Activated CD8-positive, alpha-beta memory T cell treated with anti-CD3 and anti-CD28 coated beads for 48 hours (primary cell): Measurements from ENCODE around the gene MCOLN3.
"Not testable (repeated sequence)": the region's sequence is repeated elsewhere in the genome, so short reads cannot be mapped to it uniquely, and the experiment has no call there.

Source experiments
- DNase-seq, 3 experiments: peaks; one replicate each; pipeline ENCODE4 v3.0.0-alpha.2; 2020; ENCODE audit warnings: low read depth in 2 of 3, low spot score in 2 of 3

The MCOLN3 gene

DNA sequence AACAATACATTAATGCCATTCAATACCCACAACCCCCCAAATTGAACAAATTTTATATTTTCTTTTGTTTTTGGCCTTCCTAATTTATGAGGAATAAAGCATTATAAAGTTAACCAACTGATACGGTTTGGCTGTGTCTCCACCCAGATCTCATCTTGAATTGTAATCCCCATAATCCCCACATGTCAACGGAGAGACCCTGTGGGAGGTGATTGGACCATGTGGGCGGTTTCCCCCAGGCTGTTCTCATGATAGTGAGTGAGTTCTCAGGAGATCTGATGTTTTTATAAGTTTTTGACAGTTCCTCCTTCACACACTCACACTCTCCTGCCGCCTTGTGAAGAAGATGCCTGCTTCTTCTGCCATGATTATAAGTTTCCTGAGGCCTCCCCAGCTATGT, 6.4 kb upstream of the MCOLN3 start:
- DNase-seq, result no peak

DNA sequence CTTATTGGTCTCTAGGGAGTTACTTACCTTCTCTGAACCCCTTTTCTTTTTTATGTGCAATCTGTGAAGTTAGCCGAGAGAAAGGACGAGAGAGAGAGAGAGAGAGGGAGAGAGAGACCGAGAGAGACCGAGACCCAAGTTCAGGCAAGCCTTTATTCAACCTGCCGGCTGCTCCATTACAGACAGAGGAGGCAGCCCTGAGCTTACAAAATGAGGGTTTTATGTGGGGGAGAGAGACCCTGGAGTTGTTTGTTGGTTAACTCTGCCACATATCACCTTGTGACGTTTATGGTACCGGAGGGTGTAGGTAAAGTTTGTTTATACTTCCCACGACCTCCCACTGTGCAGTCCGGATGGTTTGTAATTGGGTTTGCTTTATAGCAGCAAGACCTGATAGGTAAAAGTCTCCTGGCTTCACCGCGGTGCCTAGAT, 1.5 kb upstream of the MCOLN3 start:
- DNase-seq, result no peak

DNA sequence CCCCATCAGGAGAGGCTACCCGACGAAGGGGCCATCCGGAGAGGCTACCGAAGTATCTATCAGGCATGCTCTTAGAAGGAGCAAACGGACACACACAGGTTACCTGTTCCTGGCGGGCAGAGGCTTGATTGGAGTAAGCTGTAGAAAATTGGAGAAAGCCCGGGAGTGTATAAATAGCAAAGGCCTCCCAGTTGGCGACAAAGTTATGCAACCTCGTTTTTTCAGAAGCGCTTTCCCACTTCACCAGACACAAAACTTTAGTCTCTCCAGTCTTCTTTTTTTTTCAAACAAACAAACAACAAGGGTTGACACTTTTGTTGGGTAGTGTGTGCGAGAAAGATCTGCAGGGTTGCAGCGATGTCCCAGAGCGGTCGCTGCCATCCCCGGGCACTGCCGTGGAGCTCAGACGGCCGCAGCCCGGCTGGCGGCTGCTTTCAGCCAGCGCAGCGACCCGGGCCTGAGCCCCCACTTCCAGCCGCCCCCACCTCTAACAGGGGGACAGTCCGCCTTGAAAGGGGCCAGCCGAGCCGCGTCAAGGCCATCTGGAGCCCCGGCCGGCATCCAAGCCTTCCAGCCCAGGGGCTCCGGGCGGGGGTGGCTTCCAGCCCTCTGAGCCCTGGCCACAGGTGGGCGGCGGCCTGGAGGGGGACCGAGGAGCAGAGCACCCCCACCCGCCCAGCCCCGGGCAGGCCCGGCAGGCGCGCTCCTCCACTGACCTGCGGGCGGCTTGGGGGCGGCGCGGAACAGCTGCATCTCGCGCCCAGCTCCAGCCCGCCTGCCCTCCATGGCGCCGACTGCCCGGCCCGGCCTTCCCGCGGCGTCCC, 616 bp downstream of the MCOLN3 start:
- DNase-seq, result no peak

DNA sequence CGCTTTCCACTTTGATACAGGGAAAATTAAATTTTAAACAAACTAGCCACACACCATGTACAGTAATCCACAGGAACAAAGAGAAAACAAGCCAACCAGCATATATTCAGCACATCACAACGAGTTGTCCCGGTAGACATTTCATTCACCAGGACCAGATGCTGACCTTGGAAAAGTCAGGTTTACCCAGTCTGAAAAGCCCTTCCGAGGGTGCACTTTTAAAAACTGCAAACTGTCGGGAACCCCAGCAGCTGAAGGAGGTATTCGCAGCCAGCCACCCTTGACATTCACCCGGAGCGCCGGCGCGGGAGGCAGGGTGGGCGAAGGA, 1.2 kb downstream of the MCOLN3 start:
- DNase-seq, result no peak

DNA sequence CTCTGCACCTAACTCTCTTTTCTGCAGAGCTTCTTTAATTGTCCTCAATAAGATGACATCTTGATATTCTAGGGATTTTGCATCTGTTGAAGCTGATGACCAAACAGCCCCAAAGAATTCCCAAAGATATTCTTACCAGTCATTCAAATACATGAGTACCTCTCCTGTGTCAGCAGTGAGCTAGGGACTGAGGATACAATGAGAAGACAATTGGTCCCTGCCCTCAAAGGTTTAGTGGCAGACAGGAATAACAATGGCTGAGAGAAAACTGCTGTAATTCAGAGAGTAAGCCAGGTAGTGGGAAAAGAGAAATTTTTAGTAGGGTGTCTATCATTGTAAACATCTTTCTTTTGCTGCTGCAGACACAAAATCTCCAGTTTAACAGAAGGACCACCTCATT, 5.9 kb downstream of the MCOLN3 start:
- DNase-seq, result no peak

DNA sequence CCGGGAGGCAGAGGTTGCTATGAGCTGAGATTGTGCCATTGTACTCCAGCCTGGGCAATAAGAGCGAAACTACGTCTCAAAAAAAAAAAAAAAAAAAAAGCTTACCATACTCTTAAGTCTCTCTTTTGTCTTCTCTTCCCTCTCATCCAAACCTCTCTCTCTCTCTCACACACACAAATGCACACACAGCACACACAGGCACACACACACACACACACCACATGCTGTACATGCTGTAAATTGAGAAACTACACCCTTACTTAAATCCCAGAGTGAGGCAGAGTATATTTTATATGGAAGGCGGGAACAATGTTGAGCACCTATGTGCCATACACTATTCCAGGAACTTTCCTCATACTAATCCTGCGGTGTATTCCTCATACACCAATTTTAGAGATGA, 6.5 kb downstream of the MCOLN3 start:
- DNase-seq, result no peak

DNA sequence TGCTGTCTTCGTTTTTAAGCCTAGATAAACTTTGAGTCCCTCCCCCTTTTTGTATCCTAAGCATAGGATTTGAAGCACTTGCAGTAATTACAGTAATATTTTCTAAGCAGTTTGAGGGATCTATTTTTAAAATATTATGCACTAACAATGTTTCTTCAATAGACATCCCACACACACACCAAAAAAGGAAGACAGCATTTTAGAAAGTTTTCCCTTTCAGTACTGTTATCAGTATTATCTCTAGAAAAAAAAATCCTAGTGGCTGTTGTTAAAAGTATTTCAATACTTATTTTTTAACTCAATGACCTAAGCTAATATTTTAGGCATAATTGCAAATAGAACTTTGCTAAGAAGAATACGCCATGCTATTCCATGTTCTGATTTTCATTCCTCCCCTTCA, 15.1 kb downstream of the MCOLN3 start:
- no peak for DNase-seq

DNA sequence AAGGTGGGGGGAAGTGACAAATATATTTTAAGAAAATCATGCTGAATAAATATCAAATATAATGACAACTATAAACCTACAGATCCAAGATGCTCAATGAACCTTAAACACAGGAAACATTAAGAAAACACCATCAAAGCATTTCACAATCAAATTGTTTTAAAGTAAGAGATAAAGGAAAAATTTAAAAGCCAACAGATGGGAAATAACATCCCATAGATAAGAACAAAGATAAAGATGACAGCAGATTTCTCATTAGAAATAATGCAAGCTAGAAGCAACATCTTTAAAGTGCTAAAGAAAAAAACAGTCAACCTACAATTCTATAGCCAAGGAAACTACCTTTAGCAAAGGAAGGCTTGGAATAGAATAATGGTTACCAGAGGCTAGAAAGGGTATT, 17.8 kb downstream of the MCOLN3 start:
- DNase-seq, result no peak

DNA sequence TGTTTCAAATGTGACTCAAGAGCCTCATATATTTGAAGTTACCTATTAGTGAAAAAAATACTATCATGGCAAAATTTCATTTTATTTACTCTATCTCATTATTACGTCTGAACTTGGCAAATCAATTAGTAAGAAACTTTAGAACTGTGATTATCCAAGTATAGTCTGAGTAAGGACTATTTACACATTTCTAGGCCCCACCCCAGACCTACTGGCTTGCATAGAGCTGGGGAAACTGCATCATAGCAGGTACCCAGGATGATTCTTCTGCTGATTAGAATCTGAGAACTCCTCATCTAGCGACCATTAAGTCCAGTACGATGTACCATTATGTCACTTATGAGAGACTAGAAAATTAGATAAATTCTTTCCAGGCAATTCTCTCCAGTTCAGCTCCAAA, 20.1 kb downstream of the MCOLN3 start:
- no peak for DNase-seq

DNA sequence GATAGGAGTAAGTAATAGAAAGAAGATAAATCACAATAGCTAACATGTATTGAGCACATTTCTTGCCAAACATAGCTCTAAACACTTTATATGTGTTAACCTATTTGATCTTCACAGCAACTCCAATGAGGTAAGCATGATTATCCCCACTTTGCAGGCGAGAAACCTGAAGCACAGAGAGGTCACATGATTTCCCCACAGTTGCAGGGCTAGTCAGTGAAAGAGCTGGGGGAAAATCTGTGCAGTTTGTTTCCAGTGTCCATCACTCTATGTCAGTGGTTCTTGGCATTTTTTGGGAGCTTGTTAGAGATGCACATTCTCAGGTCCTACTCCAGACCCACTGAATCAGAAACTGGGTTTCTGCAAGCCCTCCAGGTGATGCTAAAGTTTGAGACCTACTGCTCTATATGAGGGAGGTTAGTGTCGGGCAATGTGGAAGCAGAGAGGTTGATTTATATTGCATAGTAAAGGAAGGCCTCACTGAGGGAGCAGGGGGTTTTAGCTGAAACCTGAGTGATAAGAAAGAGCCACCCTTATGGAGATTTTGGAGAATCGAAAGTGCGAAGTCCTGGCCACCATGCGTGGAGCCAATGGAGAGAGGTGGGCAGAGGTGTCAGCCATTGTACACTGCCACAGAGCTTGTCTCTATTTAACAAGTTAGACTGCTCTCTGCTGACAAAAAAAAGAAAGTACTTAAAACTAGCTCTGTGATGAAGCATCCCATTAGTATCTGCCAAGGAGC, 20.9 kb downstream of the MCOLN3 start:
- DNase-seq, result no peak

DNA sequence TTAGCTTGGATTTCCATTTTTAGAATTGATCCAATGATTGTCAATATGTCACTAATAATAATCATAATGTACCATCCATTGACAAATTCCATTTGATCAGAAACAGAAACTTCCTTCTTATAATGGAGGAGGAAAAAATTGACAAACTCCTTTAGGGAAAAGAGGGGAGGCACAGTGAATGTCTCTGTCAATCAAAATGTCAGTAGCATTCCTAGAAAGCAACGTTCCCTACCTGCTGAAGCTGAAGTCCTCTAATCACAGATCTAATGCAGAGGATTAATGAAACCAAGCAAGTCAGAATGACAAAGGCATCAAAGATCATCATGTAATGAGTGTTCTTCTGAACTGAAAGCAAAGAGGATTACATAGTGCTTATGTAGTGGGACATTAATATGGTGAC, 22.4 kb downstream of the MCOLN3 start:
- no peak for DNase-seq

DNA sequence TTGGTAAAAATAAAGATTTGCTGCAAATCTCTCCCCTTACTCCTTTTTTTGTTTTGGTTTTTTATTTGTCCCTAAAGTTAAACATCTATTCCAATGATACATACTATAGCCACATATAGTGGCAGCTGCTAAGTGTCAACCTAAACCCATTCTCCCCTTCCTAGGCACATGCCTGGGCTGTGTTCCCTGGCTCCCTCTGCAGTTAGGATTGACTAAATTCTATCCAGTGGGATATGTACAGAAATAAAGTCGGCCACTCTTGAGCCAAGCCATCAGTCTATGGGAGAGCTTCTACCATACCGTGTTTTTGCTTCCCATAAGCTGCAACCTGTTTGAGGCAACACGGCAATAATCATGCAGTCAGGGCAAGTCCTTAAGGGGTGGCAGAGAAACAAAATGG, 23.6 kb downstream of the MCOLN3 start:
- no peak for DNase-seq

DNA sequence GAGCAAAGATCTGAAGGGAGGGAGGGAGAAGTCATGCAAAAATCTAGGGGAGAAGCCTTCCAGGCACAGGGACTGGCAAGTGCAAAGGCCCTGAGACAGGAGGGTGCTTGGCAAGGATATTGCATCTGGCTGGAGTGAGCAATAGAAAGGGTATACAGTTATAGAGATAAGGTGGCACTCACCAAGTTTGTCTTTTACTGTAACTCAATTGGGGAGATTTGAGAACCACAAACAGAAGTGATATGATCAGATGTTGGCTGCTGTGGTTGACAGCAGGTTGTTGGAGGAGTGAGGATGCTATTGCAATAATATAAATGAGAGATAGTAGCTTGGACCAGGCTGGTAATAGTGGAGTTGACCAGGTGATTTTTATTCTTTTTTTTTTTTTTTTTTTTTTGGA, 25.6 kb downstream of the MCOLN3 start:
- no peak for DNase-seq

DNA sequence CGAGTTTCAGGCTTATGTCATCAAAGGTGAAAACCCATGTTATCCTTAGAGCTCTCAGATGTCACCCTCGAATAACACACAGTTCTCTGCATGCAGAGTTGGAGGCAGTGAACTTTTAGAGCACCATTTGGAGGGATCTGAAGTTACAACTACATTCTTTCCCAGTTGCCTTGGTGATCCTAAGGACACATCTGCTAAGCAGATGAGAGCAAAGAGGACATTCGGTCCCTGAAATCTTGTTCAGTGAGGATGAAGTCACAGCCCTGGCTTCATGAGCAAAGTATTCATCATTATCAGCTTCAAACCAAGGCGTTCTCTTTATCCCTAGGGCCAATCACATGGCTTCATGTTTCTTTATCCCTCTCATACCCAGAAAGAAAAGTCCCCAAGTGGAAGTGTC, 28.3 kb downstream of the MCOLN3 start:
- no peak for DNase-seq

DNA sequence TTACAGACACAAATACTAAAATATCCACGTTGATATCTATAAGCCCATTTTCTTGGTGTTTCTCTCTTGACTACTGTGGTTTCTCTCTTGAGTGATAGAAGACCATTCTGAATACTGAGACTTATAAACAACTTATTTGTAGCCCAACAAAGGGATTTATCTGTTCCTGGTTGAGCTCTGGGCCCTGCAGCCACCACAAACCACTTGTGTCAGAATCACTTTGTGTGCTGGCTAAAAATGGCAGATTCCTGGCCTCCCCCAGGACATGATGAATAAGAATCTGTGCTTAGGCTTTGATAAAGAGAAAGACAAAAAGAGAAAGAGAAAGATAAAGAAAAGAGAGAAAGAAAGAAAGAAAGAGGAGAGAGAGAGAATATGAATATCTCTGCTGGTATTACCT, 32.5 kb downstream of the MCOLN3 start:
- DNase-seq, result no peak

DNA sequence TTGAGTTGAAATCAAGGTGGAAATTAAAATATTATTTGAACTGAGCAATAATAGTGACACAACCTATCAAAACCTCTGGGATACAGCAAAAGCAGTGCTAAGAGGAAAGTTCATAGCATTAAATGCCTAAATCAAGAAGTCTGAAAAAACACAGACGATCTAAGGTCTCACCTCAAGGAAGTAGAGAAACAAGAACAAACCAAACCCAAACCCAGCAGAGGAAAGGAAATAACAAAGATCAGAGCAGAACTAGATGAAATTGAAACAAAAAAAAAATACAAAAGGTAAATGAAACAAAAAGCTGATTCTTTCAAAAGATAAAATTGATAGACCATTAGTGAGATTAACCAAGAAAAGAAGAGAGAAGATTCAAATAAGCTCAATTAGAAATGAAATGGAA, 42.7 kb downstream of the MCOLN3 start:
- not testable (repeated sequence) for DNase-seq

DNA sequence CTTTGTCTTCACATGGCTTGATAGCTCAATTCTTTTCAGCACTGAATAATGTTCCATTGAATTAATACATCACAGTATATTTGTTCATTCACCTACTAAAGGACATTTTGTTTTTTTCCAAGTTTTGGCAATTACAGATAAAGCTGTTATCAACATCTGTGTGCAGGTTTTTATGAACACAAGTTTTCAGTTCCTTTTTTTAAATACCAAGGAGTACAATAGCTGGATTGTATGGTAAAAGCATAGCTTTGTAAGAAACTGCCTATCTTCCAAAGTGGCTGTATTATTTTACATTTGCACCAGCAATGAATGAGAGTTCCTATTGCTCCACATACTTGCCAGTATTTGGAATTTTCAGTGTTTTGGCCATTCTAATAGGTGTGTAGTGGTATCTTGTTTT, 46.6 kb downstream of the MCOLN3 start:
- no peak for DNase-seq

DNA sequence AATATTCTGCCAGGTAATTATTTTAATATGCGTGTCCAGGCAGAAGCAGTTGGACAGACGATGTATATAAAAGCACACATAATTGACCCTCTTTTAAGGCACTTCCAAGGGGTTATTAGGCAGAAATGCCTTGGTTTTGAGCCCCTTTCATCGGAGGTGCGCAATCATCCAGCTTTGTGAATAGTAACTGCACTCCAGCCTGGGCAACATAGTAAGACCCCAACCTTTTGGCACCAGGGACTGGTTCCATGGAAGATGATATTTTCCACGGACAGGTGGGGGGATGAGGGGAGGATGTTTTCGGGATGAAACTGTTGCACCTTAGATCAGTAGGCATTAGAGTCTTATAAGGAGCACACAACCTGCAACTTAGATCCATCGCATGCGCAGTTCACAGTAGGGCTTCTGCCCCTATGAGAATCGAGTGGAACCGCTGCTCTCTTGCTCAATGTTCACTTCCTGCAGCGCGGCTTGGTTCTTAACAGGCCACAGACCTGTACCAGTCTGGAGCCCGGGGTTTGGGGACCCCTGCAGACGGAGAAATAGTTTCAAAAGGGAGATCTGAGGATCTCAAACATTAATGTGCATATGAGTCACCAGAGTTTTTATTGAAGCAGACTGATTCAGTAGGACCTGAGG, 49.5 kb downstream of the MCOLN3 start:
- DNase-seq, result no peak

DNA sequence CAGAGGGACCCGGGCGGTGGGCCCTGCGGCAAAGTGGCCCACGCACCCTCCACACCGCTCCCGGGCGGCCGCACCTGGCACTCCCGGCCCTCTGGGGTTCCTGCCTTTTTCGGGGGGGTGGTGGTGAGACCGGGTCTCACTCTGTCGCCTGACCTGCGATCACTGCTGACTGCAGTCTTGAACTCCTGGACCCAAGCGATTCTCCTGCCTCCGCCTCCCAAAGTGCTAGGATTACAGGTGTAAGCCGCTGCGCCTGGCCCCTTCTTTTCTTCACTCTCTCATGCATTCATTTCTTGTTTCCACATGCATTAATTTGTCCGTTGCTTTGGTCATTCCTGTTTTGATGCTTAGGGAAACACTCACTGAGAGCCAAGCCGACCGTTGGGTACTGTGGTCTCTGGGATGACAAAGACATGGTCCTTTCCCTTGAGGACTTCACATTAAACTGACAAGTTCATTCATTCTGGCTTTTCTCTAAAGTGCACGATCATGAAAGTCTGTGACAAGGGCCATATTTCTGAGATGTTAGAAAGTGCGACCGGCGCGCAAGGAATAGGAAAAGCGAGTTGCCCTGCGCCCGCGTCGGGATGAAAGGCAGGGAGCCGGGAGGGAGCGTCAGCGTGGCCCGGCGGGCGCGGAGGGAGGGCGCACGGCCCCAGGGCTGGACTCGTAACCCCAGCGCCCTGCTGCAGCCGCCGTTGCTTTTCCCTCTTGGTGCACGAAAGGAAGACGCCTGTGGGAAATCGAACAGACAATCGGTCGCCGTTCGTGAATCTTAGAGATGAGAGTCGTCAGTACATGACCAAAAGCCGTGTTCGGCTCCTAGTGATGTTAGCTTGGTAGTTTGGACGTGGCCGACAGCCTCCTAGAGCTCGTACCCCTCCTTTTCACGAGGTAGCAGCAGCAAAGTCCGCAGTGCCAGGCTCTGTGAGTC, 50.4 kb downstream of the MCOLN3 start:
- DNase-seq, result no peak

DNA sequence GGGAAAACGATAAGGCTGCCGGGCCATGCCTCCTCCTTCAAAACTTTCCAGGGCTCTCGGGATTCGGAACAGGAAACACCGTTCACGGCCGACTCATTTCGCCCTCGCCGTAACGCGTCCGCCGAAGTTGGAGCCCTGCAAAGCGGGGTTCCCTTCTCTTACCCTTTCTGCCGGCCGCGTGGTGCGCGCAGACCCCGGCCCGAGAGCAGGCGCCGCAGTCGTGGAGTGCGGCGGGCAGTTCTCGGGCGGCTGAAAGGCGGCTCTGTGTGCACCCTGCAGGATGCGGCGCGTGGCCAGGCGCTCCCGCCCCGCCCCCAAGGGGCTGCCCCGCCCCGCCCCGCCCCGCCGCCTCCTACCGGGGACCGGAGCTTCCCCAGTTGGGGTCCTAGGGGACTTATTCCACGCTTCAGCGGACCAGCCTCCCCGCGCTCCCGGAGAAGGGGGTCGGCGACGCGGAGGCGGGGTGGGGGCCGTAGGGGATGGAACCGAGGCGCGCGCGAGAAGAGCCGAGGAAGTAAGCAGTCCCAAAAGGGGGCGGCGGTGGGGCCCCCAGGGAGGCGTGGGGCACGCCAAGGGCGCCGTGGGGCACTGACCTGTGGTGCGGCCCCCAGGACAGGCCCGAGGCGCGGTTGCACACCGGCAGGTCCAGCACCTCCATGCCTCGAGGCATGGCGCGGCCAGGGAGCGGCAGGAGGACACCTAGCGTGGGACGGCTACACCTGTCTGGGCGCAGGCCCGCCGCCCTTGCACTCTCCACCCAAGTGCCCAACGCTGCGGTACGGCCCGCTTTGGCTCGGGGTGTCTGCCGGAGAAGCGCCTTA, 51.2 kb downstream of the MCOLN3 start, which contains the start of gene MCOLN2:
TSS of gene MCOLN2 (minus strand) at position 268 of the 821 bp plus-strand sequence. CDS start at position 27, 241 bp downstream.
- peak in 1 of 3 experiments; percentile 32 for DNase-seq
